GM19238 (cell line): ENCODE measurements around the gene GUF1.

Source experiments
- DNase-seq: peaks from one replicate; pipeline ENCODE4 v3.0.0; 2011; ENCODE audit warnings: low spot score; ENCODE audit not compliant: insufficient read length

The GUF1 gene, protein sequence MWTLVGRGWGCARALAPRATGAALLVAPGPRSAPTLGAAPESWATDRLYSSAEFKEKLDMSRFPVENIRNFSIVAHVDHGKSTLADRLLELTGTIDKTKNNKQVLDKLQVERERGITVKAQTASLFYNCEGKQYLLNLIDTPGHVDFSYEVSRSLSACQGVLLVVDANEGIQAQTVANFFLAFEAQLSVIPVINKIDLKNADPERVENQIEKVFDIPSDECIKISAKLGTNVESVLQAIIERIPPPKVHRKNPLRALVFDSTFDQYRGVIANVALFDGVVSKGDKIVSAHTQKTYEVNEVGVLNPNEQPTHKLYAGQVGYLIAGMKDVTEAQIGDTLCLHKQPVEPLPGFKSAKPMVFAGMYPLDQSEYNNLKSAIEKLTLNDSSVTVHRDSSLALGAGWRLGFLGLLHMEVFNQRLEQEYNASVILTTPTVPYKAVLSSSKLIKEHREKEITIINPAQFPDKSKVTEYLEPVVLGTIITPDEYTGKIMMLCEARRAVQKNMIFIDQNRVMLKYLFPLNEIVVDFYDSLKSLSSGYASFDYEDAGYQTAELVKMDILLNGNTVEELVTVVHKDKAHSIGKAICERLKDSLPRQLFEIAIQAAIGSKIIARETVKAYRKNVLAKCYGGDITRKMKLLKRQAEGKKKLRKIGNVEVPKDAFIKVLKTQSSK

DNA sequence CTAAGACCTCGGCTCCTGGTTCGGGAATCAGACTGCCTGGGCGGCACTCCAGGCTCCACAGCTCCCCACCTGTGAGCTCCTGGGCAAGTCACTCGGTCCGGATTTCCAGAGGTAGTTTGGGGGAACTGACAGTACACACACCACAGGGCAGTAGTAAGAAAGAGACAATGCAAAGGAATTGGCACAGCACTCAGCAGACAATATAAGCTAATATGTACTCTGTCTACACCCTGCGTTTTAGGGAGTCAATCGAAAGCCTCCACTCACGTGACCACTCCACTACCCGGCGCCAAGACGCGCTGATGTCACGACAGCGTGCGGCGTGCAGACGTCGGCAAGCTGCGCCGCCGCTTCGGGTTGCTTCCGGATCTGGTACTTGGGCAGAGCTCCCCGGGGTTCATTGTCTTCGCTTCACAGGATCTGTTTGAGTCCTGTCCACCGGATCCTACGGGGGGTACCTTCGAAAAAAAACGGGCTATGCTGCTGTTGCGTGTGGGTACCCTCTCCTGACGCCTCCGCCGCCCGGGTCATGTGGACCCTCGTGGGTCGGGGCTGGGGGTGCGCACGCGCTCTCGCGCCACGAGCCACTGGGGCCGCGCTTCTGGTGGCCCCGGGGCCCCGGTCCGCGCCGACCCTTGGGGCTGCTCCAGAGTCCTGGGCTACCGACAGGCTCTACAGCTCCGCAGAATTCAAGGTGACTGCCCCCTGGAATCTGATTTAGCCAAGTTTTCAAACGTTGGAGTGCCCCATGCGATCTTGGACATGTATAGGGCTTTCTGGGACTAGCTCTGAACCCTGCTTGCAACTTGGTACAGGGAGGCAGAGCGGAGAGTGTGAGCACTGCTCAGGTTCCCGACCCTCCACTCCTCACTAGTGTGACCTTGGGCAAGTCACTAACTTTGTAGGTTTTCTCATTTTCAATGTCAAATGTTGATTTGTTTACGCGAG lies at the start of gene GUF1:
GUF1 (plus strand) TSS at position 327 of the 948 bp plus-strand sequence; CDS start at position 530, 203 bp downstream.
- peak; percentile 70 for DNase-seq

DNA sequence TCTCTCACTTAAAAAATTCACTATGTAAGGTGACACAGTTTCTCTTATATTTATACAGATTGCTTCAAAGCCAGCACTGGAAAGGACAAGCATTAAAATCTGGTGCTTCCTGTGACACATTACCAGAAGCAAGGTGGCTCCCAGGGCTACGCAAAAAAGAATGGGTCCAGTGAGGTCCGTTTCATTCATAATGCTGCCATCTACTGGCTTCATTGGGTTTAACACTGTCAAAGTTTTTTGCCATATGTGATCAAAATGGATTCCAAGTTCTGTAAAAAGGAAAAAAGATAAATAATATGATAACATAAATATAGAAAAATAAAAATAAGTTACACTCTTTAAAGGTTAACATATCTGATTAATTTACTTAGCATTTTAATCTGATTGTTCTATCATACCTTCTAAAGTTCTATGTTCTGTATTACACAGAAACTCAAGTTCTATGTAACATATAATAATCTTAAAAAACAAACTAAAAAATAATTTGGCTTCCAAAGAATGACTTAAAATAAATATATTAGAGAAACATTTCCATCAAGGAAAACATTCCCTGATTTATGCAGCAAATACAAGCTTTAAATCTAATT lies 48.8 kb upstream of the GUF1 start:
- peak; percentile 9 for DNase-seq

DNA sequence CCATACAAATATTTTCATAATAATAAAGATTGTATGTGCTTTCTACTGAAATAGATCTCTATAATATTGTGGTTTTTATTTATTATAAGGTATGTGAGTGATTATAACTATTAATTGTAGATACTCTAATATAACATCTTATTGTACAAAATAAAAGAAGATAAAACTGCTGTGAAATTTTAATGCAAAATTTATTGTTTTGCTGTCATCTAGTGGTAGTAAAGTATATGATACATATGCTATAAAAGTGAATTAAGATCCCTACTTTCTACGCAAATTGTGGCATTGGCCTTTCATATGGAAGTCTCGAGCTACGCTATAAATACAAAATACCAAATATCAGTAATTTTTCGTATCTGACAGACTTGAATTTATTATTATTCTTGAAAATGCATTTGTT lies 46.1 kb upstream of the GUF1 start:
- DNase-seq: no peak

DNA sequence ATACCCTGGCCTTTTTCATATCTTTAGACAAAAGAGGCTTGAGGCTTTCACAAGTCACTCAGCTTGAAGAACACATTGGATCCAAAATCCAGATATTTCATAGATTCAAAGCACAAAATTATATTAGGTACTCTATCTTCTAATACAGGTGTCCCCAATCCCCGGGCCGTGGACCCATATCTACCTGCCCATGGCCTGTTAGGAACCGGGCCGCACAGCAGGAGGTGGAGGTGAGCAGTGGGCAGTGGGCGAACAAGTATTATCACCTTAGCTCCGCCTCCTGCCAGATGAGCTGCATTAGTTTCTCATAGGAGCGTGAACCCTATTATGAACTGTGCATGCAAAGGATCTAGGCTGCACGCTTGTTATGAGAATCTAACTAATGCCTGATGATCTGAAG lies 45.5 kb upstream of the GUF1 start:
- DNase-seq: no peak

- no peak for DNase-seq
These were observed 40.1 kb upstream of the GUF1 start for GRCh38 chr4:44638091-44638490.

- no peak for DNase-seq
These were observed 32.1 kb upstream of the GUF1 start for GRCh38 chr4:44646151-44646550.

DNA sequence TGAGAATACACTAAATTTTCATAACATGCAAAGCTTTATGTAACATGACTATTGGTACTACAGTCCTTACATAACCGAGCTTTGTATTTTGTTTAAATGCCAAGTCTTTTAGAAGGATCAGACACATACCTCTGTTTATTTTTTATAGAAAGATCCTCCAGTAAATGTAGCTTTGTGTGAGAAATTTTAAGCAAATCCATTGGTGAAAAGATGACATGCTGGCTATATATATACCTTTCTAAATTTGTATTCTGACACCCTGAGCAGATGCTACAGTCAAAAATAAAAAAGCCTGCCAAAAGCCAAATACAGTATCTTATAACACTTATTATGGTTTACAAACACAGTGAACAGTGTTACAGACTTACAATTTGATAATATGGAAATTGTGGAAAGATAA lies 26.8 kb upstream of the GUF1 start, which contains the start of gene YIPF7:
YIPF7 (minus strand) TSS at position 201 of the 400 bp plus-strand sequence. CDS start 1,525 bp downstream, outside the sequence.
- DNase-seq: no peak

- DNase-seq: no peak
These were observed 26.2 kb upstream of the GUF1 start for GRCh38 chr4:44652002-44652401.

- no peak for DNase-seq
These were observed 17.8 kb upstream of the GUF1 start for GRCh38 chr4:44660396-44660795.

DNA sequence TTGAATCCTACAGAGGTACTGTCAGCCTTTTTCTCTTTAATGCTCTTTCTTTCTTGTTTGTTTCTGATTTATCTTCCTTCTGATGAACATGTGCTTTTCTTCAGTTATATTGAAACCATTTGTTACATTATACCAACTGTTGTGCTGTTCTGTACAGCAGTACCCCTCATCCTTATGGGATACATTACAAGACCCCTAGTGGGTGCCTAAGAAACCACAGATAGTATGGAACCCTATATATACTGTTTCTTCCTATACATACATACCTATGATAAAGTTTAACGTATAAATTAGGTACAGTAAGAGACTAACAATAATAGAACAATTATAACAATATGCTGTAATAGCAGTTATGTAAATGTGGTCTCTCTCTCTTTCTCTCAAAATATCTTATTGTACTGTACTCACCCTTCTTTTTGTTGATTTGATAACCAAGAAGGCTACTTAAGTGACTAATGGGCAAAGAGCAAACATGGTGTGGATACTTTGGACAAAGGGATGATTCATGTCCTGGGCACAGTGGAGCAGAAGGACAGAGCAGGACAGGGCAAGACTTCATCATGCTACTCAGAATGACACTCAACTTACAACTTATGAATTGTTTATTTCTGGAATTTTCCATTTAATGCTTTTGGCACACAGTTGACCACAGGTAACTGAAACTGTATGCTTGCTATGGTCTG lies 16.1 kb upstream of the GUF1 start:
- no peak for DNase-seq

GRCh38 chr4:44662623-44663005 lies 15.6 kb upstream of the GUF1 start:
- no peak for DNase-seq

GRCh38 chr4:44663539-44664263 lies 14.5 kb upstream of the GUF1 start:
- no peak for DNase-seq

DNA sequence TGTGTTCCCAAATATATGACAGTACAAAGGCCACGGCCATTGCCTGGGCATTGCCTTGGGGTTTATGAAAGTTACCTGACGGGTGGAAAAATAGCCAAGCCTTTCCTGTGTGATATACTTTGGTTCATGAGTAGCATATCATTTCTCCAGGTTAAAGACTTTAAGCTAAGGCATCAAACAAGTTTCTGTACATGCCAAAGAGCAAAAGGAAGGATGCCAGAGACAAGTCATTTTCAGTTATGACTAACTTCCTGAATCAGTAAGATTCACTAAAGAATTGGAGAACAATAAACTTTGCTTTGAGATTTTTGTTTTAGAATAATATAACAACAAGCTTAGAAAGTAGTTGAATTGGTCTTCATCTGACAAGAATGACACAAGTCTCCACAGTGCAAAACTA lies 9.7 kb upstream of the GUF1 start:
- no peak for DNase-seq

DNA sequence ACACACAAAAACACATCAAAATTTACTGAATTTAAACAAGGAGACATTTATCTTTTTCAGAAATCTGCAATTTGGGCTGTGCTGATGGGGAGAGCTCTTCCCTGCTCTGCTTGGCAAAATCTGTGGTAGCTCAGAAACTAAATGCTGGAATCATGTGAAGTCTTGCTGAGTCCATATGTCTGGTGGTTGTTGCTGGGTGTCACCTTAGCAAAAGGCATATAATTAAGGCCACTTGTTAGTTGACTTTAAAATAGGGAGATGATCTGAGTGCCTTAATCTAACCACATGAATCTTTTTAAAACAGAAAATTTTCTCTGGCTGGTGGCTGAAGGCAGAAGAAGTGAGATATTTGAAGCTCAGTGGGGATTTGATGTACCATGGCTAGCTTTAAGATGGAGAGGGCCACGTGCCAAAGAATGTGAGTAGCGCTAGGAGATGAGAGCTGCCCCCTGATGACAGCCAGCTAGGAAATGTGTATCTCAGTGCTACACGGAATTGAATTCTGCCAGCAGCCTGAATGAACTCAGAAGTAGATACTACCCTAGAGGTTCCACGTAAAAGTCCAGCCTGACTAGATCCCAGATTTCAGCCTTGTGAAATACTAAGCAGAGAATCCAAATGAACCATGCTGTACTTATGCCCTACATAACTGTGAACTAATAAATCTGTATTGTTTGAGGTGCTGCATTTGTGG lies 7.6 kb upstream of the GUF1 start:
- no peak for DNase-seq

GRCh38 chr4:44671636-44672035 lies 6.6 kb upstream of the GUF1 start:
- DNase-seq: no peak

GRCh38 chr4:44674471-44674870 lies 3.7 kb upstream of the GUF1 start:
- no peak for DNase-seq

DNA sequence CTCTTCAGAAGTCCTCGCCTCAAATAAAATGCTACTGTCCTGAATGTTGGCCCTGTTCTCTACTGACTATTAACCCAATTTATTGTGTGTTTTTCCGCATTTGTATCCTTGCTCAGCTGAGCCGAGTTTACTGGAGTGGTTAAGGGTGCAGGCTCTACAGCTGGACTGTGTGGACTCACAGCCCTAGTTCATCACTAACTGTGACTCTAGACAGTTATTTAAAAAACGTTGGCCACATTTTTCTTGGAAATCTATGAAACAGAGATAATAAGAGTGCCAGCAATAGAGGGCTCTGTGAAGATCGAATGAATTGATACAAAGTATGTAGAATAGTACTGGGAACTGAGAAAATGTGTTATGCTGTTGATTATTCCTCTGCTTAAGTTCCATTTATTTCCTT lies 2.9 kb upstream of the GUF1 start:
- DNase-seq: no peak

DNA sequence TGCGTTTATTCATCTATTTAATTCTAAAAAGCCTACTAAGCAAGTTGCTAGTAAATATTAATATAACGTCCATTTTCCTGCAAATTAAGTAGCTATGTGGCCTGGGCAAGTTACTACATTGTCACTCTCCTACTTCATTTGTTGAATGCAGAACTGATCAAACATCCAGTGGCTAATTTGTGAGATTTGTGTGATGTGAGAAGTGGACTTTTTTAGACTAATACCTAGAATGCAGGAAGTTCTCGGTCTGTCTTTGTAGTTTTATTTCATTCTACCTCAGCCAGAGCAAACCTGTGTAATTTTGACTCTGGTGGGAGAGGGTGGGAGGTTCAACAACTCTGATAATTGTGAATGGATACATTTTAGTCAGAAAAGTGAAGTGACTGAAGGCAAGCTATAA lies 840 bp downstream of the GUF1 start:
- DNase-seq: no peak

- DNase-seq: no peak
These were observed 6.4 kb downstream of the GUF1 start for GRCh38 chr4:44684648-44685047.
